ENCODE measurements around the gene KCNB1. TPM values are rescaled to one million over a fixed set of nuclear protein-coding genes. Genes with fewer than 3 reads are reported as not detected.

Gene KCNB1
- total RNA-seq, 1 experiment from 2014 or later: 0.68 TPM

DNA sequence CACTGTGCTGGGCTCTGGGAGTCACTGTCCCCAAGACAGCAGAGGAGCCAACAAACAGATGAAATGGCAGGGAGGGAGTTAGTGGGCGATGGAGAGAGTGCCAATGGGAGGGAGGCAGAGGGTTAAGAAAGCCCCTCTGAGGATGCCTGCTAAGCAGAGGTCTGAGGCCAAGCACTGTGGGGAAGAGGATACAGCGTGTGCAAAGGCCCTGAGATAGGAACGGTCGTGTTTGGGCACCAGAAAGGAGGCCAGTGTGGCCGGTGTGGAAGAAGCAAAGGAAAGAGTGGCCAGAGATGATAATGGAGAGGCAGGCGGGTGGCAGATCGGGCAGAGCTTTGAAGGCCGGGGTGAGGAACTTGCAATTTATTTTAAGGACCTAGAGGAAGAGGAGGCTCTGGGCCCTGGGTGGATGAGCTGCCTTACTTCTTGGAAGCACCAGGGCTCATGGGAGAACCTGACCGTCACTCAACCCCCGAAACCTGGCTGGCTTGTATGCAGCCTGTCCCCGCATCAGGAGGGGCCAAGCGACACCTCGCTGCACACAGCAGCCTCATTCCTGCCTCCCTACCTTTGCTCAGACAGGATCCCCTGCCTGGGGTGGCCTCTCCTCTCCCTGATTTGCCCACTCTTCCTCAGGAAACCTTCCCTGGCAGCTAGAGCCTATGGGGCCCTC lies 73.0 kb downstream of the KCNB1 start:
- H3K79me2 ChIP-seq (ENCODE audit: insufficient read depth, low read length): no peaks in the 10 kb centered on the region

More for the DNA sequence above, 73.0 kb downstream of the KCNB1 start:
- Mint-ChIP-seq H3K4me3 (no peak overlapping the region), H3K36me3 (ENCODE audit: insufficient read depth in 1 of 3, low read depth in 3 of 3) (no peaks in the 10 kb centered on the region), H3K9me3 (no peaks in the 10 kb centered on the region), H3K4me1 (peaks cover 11 to 12% of the 10 kb centered on the region in 2 experiments), H3K27me3 (ENCODE audit: low read depth) (peaks cover 4% of the 10 kb centered on the region), H3K27ac (no peak overlapping the region)
- Histone ChIP-seq H2BK120ac (ENCODE audit: low read depth, low read length, poor library complexity, severe bottlenecking) (no peak overlapping the region), H3K27me3 (ENCODE audit: insufficient read depth, low read length) (no peaks in the 10 kb centered on the region), H3K4me1 (ENCODE audit: insufficient read depth, low read length) (0 out of 2 replicates have a peak, but pooled peaks cover 3% of the 10 kb centered on the region), H3K23ac (ENCODE audit: insufficient read length, low read depth, low read length) (no peak overlapping the region), H3K79me1 (ENCODE audit: insufficient read depth, low read depth, low read length, poor library complexity, severe bottlenecking) (no peaks in the 10 kb centered on the region), H3K23me2 (ENCODE audit: insufficient read length, low read depth, low read length, poor library complexity, severe bottlenecking) (no peaks in the 10 kb centered on the region), H4K5ac (ENCODE audit: insufficient read length, low read depth, low read length) (no peak overlapping the region), H3K9me3 (ENCODE audit: control insufficient read depth, low read depth, low read length) (no peaks in the 10 kb centered on the region), H3K4ac (ENCODE audit: low read depth, low read length) (no peak overlapping the region), H4K20me1 (ENCODE audit: control insufficient read depth, insufficient read depth, insufficient read length) (no peaks in the 10 kb centered on the region), H2BK12ac (ENCODE audit: insufficient read length, low read depth, low read length) (no peak overlapping the region), H4K8ac (replicated peaks; ENCODE audit: insufficient read length, low read depth, low read length) (no peak overlapping the region), H2AFZ (ENCODE audit: low read length) (no peak overlapping the region), H2BK15ac (ENCODE audit: low read depth, low read length) (no peak overlapping the region), H3K56ac (ENCODE audit: insufficient read length, low read depth, low read length) (no peak overlapping the region), H4K91ac (ENCODE audit: insufficient read length, low read depth, low read length) (no peak overlapping the region), H3K4me2 (ENCODE audit: insufficient read depth, insufficient read length, low read length) (no peak overlapping the region), H3K18ac (ENCODE audit: insufficient read length, low read depth, low read length) (no peak overlapping the region), H3K9ac (ENCODE audit: extremely low read depth, insufficient read length, low read length) (no peak overlapping the region), H2BK5ac (ENCODE audit: insufficient read length, low read length) (no peak overlapping the region), H3K27ac (ENCODE audit: insufficient read length, low read depth, low read length) (no peak overlapping the region), H3T11ph (ENCODE audit: low read length) (no peak overlapping the region), H2AK5ac (ENCODE audit: insufficient read length, low read length) (no peak overlapping the region), H2BK20ac (ENCODE audit: low read depth, low read length, poor library complexity, severe bottlenecking) (no peak overlapping the region), H3K14ac (ENCODE audit: insufficient read depth, low read length) (no peak overlapping the region)
- no peak for DNase-seq
- TF ChIP-seq, protein P1, sequence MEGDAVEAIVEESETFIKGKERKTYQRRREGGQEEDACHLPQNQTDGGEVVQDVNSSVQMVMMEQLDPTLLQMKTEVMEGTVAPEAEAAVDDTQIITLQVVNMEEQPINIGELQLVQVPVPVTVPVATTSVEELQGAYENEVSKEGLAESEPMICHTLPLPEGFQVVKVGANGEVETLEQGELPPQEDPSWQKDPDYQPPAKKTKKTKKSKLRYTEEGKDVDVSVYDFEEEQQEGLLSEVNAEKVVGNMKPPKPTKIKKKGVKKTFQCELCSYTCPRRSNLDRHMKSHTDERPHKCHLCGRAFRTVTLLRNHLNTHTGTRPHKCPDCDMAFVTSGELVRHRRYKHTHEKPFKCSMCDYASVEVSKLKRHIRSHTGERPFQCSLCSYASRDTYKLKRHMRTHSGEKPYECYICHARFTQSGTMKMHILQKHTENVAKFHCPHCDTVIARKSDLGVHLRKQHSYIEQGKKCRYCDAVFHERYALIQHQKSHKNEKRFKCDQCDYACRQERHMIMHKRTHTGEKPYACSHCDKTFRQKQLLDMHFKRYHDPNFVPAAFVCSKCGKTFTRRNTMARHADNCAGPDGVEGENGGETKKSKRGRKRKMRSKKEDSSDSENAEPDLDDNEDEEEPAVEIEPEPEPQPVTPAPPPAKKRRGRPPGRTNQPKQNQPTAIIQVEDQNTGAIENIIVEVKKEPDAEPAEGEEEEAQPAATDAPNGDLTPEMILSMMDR (conservative IDR thresholded peaks at IDR 0.05): no peak
- WGBS (ENCODE audit: extremely low coverage, insufficient read length, low lambda C conversion rate): no CpG with 5 or more reads among the region's 13 CpGs

Measured in H9 (cell line).